ENCODE data around the gene SHTN1.

- TF ChIP-seq CSRNP3 (CRISPR knock-in tag; IDR thresholded peaks at IDR 0.05) (no peak), POU6F1 (CRISPR knock-in tag; IDR thresholded peaks at IDR 0.05; ENCODE audit: borderline replicate concordance, low read depth) (no peak), ZNF8 (CRISPR knock-in tag; IDR thresholded peaks at IDR 0.05) (no peak)
Measured at GRCh38 chr10:116947841-116948529, 57.0 kb downstream of the SHTN1 start.

Measured in SK-N-SH treated with all-trans-retinoic acid at 6 μM for 48 hours (cell line).